ENCODE measurements around the gene ACOT13.

DNA sequence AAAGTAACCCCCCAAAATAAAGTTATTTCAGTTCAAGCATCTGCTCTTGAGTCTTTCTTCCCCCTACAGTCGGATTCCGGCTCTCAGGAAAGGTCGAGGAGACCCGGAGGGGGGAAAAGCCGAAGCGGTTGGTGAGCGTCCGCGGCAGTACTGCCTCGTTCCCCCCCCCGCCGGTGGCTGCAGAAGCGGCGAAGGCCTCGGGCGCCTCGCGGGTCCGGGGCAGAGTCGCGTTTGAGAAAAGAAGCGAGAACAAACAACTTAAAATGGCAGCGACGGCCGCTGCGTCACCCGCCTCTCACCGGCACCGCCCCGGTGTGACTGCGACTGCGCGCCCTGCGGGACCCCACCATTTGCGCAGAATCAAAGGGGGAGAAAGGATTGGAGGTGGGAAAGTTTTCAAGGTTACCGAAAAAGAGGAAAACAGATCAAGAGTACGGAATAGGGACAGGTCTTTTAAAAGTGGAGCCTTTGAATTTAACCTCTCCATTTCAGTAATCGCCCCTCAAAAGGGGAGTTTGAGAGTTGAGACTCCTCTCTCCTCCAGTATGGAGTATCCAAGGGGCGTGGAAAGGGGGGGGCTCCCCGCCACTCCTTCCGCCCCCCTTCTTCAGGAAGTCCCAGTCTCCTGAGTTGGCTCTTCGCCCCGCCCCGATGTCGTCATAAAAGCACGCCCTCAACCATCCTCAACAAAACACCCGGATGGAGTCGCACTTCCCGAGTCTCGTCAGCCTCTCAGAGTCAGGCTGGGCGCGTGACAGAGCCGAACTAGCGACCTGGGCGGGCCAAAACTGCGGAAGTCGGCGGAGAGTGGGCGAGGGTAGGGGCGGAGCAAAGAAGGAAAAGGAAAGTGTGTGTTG is 54.0 kb downstream of the ACOT13 start:
- TF ChIP-seq, protein P1, sequence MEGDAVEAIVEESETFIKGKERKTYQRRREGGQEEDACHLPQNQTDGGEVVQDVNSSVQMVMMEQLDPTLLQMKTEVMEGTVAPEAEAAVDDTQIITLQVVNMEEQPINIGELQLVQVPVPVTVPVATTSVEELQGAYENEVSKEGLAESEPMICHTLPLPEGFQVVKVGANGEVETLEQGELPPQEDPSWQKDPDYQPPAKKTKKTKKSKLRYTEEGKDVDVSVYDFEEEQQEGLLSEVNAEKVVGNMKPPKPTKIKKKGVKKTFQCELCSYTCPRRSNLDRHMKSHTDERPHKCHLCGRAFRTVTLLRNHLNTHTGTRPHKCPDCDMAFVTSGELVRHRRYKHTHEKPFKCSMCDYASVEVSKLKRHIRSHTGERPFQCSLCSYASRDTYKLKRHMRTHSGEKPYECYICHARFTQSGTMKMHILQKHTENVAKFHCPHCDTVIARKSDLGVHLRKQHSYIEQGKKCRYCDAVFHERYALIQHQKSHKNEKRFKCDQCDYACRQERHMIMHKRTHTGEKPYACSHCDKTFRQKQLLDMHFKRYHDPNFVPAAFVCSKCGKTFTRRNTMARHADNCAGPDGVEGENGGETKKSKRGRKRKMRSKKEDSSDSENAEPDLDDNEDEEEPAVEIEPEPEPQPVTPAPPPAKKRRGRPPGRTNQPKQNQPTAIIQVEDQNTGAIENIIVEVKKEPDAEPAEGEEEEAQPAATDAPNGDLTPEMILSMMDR (IDR thresholded peaks at IDR 0.05; ENCODE audit: low read depth, low read length, poor library complexity, severe bottlenecking), result no peak
- TF ChIP-seq EZH2phosphoT487 (IDR thresholded peaks at IDR 0.05; ENCODE audit: borderline replicate concordance, low read length), result no peak
